OCI-LY3 (cell line): ENCODE data around the gene SEBOX.

Source experiments
- H2AFZ ChIP-seq: fragments of 200-600, 300-600 bp; shearing (Covaris generic); 2 replicates; pipeline ENCODE4 v1.6.0; 2014; ENCODE audit warnings: antibody characterized with exemption, low read depth, low read length
- H3K27ac ChIP-seq: fragments of 200-600, 300-600 bp; sonication (generic); 2 replicates; pipeline ENCODE4 v1.5.1; 2014; ENCODE audit warnings: mild to moderate bottlenecking, low read length, moderate library complexity, mixed read lengths
- H3K27me3 ChIP-seq: fragments of 200-600, 300-600 bp; sonication (generic); 2 replicates; pipeline ENCODE4 v1.6.1; 2014; ENCODE audit warnings: low read depth, low read length, mixed read lengths
- H3K36me3 ChIP-seq: fragments of 200-600, 300-600 bp; sonication (generic); replicated peaks from 2 replicates; pipeline ENCODE3; 2014; ENCODE audit warnings: low read depth, low read length, mixed read lengths
- H3K4me1 ChIP-seq: fragments of 300-600, 200-600 bp; sonication (generic); 2 replicates; pipeline ENCODE4 v1.6.1; 2014; ENCODE audit warnings: low read length, mixed read lengths
- H3K4me2 ChIP-seq: fragments of 200-600, 300-600 bp; sonication (generic); 2 replicates; pipeline ENCODE4 v1.6.1; 2014; ENCODE audit warnings: low read length, mixed read lengths
- H3K4me3 ChIP-seq: fragments of 300-600, 200-600 bp; sonication (generic); 2 replicates; pipeline ENCODE4 v1.5.1; 2014; ENCODE audit warnings: antibody characterized with exemption, mild to moderate bottlenecking, low read length, moderate library complexity
- H3K79me2 ChIP-seq: fragments of 300-600, 200-600 bp; shearing (Covaris generic); 2 replicates; pipeline ENCODE4 v1.6.1; 2014; ENCODE audit warnings: mild to moderate bottlenecking, low read length, mixed read lengths
- H3K9ac ChIP-seq: fragments of 300-600, 200-600 bp; shearing (Covaris generic); 2 replicates; pipeline ENCODE4 v1.6.0; 2014; ENCODE audit warnings: mild to moderate bottlenecking, low read length, moderate library complexity
- H3K9me3 ChIP-seq: fragments of 200-600, 300-600 bp; shearing (Covaris generic); 2 replicates; pipeline ENCODE4 v1.6.1; 2014; ENCODE audit warnings: low read length, mixed read lengths; ENCODE audit not compliant: insufficient read depth
- H4K20me1 ChIP-seq: fragments of 200-600, 300-600 bp; sonication (generic); 2 replicates; pipeline ENCODE4 v1.6.1; 2016; ENCODE audit warnings: low read length, mixed read lengths; ENCODE audit not compliant: insufficient read depth
- EZH2phosphoT487 ChIP-seq: fragments of 200-600 bp; shearing (Covaris generic); IDR thresholded peaks from 2 replicates; pipeline ENCODE4 v1.6.1; 2018; ENCODE audit warnings: antibody characterized with exemption, mixed run types, low read depth
- TF ChIP-seq, protein P1 (sequence below): fragments of 200-600, 300-600 bp; sonication (generic); IDR thresholded peaks from 2 replicates; pipeline ENCODE4 v1.5.1; 2014; ENCODE audit warnings: antibody characterized with exemption, low read length, low read depth

Gene SEBOX

DNA sequence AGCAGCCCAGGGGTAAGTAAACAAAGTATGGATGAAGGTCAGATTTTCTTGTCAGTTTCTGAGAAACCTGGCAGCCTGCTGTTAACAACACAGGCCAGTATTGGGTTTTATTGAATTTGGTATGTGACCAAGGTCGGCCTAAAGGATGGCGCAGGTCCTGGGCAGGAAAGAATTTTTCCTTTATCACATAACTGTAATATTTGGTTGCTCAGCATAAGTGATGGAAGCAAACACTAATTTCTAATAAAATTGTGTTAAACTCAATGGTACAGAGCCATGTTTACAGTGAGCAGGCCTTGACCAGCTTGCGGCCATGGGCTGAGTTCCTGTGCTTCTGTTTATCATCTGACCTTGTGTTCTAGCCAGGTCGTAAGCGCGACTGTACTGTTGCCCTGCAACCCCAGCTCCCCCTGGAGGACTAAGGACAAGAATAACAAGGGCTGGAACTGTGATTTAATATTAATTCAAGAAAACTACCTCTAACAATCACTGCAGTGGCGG is 18.2 kb downstream of the SEBOX start:
- Histone ChIP-seq H3K27me3 (no peaks in the 10 kb centered on the region), H4K20me1 (no peaks in the 10 kb centered on the region), H3K4me2 (no peak overlapping the region), H3K9ac (no peak overlapping the region), H3K27ac (no peak overlapping the region), H3K36me3 (peaks cover 67% of the 10 kb centered on the region), H2AFZ (no peak overlapping the region), H3K79me2 (no peaks in the 10 kb centered on the region), H3K4me1 (no peaks in the 10 kb centered on the region), H3K9me3 (no peaks in the 10 kb centered on the region), H3K4me3 (no peak overlapping the region)
- TF ChIP-seq, protein P1, sequence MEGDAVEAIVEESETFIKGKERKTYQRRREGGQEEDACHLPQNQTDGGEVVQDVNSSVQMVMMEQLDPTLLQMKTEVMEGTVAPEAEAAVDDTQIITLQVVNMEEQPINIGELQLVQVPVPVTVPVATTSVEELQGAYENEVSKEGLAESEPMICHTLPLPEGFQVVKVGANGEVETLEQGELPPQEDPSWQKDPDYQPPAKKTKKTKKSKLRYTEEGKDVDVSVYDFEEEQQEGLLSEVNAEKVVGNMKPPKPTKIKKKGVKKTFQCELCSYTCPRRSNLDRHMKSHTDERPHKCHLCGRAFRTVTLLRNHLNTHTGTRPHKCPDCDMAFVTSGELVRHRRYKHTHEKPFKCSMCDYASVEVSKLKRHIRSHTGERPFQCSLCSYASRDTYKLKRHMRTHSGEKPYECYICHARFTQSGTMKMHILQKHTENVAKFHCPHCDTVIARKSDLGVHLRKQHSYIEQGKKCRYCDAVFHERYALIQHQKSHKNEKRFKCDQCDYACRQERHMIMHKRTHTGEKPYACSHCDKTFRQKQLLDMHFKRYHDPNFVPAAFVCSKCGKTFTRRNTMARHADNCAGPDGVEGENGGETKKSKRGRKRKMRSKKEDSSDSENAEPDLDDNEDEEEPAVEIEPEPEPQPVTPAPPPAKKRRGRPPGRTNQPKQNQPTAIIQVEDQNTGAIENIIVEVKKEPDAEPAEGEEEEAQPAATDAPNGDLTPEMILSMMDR: no peak; the same call in 1 of the 2 replicates
- TF ChIP-seq EZH2phosphoT487: no peak

GRCh38 chr17:28346199-28346580 is 18.8 kb downstream of the SEBOX start:
- no peaks in the 10 kb centered on the region for H3K4me1 ChIP-seq
- TF ChIP-seq, protein P1: no peak
- TF ChIP-seq EZH2phosphoT487: no peak
- peaks cover 64% of the 10 kb centered on the region for H3K36me3 ChIP-seq
- H3K27ac ChIP-seq: no peak overlapping the region
- no peak overlapping the region for H3K4me2 ChIP-seq
- no peaks in the 10 kb centered on the region for H3K9me3 ChIP-seq
- H3K4me3 ChIP-seq: no peak overlapping the region
- H3K27me3 ChIP-seq: no peaks in the 10 kb centered on the region
- H4K20me1 ChIP-seq: no peaks in the 10 kb centered on the region
- no peaks in the 10 kb centered on the region for H3K79me2 ChIP-seq
- no peak overlapping the region for H3K9ac ChIP-seq
- H2AFZ ChIP-seq: no peak overlapping the region

GRCh38 chr17:28345419-28346198 is 19.4 kb downstream of the SEBOX start:
- H3K36me3 ChIP-seq: peaks cover 61% of the 10 kb centered on the region

GRCh38 chr17:28344435-28344901 is 20.5 kb downstream of the SEBOX start:
- TF ChIP-seq EZH2phosphoT487: no peak
- TF ChIP-seq, protein P1: no peak

More at GRCh38 chr17:28345419-28346198, 19.4 kb downstream of the SEBOX start:
- no peak overlapping the region for H3K27ac ChIP-seq
- TF ChIP-seq EZH2phosphoT487: no peak
- TF ChIP-seq, protein P1: no peak
- no peak overlapping the region for H3K4me3 ChIP-seq
- H3K27me3 ChIP-seq: no peaks in the 10 kb centered on the region
- H3K9me3 ChIP-seq: no peaks in the 10 kb centered on the region
- H3K9ac ChIP-seq: no peak overlapping the region
- no peaks in the 10 kb centered on the region for H3K4me1 ChIP-seq
- no peak overlapping the region for H2AFZ ChIP-seq
- no peaks in the 10 kb centered on the region for H3K79me2 ChIP-seq
- H4K20me1 ChIP-seq: no peaks in the 10 kb centered on the region
- no peak overlapping the region for H3K4me2 ChIP-seq

More at GRCh38 chr17:28344435-28344901, 20.5 kb downstream of the SEBOX start:
- no peaks in the 10 kb centered on the region for H3K4me1 ChIP-seq
- peaks cover 53% of the 10 kb centered on the region for H3K36me3 ChIP-seq
- no peak overlapping the region for H2AFZ ChIP-seq
- no peaks in the 10 kb centered on the region for H4K20me1 ChIP-seq
- H3K4me2 ChIP-seq: no peak overlapping the region
- H3K9ac ChIP-seq: no peak overlapping the region
- no peaks in the 10 kb centered on the region for H3K79me2 ChIP-seq
- H3K9me3 ChIP-seq: no peaks in the 10 kb centered on the region
- no peak overlapping the region for H3K27ac ChIP-seq
- H3K4me3 ChIP-seq: no peak overlapping the region
- H3K27me3 ChIP-seq: no peaks in the 10 kb centered on the region
